ENCODE results near the gene C1QTNF5.

The C1QTNF5 gene

DNA sequence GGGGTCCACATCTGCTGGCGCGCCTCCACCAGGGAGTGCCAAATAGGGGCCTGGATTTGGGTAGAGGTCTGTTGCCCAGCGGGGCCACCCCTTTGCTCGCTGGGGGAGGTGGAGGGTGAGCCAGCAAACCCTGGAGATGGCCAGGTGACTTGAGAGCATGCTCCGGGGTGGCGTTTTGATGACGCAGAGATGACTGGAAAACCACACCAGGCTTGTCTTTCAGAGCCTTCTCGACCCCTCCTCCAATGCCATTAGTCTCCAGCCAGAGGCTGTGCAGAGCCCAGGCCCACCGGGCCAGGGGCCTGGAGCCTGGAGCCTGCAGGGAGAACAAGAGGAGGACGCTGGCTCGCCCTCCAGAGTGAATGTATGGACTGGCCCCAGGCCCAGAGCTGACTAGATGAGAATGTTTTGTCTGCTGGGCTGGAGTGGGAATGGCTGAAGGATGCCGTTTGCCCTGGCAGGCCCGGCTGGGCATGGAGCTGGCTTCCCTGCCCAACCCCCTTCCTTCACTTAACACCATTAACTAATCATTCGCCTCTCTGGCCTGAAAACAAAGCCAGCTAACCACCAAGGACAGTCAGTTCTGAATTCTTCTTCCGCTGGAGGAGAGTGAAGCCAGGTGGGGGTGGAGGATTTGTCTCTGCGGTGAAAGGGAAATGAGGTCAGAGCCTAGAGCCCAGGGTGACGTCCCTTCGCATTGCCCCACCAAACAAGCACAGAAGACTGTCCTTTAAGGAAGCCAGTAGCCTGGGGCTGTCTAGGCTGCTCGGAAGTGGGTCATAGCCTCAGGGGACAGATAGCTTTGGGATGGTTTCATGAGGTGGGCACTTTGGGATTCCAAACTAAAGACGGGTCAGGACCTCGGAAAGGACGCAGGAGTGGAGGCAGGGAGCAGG is 22.2 kb downstream of the C1QTNF5 start:
- peak; percentile 16 for DNase-seq (ENCODE audit: low read depth)

DNA sequence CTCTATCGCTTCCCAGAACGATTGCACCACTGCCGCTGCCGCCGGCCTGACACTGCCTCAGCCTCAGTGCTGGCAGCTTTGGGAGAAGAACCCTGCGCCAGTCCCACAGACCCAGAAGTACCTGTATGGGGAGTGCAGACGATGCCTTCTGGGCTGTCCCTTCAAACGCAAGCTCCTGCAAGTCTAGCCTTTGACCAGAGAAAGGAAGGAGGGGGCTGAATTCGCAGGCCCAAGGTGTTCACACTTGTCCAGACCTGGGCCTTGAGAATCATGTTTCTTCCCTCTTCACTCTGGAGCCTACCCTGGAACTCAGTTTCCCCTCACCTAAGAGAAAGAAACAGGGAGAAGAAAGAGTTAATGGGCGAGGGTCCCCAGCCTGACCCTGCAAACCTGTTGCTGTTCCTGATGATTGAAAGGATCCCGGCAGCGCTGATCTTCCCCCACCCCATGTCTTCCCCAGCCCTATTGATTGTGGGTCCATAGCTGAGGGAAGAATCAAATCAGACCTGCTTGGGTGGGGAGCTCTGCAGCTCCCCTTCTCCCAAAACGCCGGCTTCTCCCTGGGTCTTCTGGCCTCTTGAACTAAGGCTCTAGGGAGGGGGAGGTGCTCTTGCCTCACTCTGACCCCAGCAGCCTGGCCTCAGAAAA is 23.0 kb downstream of the C1QTNF5 start:
- no peak for DNase-seq (ENCODE audit: low read depth)

DNA sequence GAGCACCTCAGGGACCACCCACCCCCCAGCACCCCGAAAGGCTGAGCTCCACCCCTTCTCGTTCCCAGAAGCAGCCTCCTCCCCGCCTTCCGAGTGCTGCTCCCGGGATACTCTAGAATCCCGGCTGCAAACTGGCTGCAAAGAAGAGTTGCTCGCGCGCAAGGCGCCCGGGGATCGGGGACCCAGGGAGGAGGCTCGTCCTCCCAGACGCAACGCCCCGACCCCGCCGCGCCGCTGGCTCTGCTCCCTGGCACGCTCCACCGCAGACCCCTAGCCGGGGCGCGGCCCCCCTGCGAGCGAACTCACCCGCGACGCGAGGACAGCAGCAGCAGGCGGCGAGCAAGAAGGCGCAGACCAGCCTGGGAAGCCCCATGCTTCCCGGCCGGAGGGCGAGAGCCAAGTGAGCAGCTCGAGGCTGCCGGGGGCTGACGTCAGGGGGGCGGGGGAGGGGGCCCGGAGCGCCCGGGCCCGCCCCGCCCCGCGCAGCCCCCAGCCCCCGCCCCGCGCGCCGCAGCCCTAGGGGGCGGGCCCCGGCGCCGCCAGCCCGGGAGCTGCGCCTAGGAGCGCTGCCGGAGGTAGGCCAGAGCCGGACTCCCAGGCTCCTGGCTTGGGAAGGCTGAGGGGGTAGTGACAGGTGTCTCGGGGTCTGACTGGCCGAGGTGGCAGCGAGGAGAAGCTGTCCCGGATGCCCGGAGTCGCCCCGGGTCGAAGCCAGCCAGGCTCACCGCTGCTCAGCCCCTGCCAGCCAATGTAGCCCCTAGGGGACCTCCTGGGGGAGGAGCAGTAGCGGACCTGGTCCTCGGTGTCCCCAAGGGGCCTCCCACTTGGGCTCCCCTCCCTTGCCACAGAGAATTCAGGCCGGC is 23.7 kb downstream of the C1QTNF5 start, which contains the start of gene MCAM:
Gene MCAM, minus strand, starts transcription at position 402 of the 863 bp plus-strand sequence. Its CDS starts 29 bp downstream, at position 373.
- DNase-seq (ENCODE audit: low read depth): no peak

DNA sequence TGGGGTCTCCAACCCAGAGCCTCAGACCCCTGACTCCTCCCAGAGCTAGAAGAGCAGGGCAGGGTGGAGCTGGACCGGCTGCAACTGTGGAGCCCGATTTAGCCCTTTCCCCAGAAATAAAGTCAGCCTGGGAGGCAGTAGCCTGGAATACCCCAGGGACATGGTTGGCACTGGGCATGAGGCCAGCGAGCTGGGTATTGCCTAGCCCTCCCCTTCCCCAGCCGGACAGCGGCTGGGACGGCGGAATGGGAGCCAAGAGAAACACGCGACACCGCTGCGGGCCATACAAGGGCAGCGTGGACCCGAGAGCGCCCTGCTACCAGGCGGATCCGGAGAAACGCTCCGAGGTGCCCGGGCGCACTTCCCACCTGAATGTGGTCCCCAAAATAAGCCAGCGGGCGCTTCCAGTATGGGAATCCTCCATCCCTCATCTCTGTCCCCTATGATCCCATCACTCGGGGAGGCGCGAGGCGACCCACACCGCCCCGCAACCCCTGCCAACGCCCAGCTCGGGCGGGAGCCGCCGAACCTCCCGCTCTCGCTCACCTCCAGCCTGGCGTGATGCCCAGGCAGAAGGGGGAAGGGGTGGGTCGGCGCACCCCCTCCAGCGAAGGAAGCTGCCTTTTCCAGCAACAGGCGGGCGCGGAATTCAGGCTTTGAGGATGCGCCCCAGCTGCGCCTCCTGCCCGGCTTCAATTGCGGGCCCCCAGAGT is 24.5 kb downstream of the C1QTNF5 start:
- no peak for DNase-seq (ENCODE audit: low read depth)

DNA sequence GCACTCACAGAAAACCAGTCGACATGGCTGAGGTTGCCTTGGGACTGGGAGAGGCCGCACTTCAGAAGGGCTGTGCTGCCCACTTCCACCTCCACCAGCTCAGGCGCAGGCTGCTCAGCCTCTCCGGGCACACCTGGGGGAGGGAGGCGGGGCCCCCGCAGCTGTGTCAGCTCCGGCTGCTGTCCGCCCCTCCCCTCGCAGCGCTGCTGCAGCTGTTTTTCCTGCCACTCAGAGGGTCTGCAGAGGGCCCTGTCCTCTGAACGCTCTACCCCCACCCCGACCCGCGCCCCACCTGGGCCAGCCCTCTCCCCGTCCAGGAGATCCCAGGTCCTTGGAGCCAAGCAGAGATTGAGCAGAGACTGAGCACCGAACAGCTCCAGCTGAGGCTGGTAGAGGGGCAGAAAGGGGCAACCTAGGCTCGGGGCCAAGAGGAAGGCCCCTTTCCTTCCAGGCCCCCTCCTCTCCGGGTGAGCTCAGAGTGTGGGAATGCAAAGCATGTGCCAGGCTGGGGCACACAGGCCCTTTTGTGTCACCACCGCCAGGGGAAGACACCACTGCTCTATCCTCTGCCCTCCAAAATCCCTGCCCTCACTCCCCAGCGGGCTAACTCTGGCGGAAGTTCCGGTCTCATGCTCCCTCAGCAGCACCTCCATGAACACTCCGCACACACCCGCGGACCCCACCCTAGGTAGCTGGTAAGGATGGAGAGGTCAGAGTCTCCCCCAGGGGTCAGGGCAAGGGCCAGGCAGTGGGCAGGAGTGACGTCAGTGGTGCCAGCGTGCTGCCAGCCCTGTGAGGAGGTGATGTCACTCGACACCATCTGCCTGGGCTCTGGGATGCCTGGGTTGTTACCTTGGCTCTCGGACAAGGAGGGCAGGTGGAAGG is 25.3 kb downstream of the C1QTNF5 start:
- DNase-seq (ENCODE audit: low read depth): no peak

DNA sequence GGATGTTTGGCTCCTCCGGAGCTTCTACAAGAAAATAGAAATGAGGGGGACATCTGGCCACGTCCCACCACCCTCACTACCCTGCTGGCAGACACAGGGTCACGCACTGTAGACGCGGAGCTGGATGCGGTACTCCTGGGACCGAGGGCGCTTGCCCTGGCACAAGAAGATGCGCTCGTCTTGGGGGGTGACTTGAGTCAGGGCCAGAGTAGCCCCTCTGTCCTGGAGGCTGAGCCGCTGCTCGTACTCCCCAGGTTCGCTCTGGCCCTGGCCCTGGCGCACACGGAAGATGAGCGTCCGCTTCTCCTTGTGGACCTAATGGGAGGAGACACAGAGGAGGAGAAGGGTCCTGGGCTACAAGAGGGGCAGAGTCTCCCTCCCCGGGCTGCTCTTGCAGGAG is 26.0 kb downstream of the C1QTNF5 start:
- no peak for DNase-seq (ENCODE audit: low read depth)

DNA sequence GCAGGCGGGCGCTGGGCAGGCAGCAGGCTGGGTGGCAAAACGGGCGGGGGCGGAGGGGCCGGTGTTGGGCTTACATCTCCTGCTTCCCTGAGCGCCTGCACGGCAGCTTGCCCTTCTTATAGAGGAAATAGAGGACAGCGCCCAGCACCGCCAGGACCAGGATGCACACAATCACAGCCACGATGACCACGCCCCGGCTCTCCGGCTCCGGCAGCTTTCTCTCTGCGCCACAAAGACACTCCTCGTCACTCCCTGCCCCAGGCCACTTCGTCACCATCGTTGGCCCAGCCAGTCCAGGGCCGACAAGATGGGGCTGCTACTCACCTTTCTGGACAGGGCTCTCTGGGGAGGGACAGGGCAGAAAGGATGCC is 30.0 kb downstream of the C1QTNF5 start:
- DNase-seq (ENCODE audit: low read depth): no peak

DNA sequence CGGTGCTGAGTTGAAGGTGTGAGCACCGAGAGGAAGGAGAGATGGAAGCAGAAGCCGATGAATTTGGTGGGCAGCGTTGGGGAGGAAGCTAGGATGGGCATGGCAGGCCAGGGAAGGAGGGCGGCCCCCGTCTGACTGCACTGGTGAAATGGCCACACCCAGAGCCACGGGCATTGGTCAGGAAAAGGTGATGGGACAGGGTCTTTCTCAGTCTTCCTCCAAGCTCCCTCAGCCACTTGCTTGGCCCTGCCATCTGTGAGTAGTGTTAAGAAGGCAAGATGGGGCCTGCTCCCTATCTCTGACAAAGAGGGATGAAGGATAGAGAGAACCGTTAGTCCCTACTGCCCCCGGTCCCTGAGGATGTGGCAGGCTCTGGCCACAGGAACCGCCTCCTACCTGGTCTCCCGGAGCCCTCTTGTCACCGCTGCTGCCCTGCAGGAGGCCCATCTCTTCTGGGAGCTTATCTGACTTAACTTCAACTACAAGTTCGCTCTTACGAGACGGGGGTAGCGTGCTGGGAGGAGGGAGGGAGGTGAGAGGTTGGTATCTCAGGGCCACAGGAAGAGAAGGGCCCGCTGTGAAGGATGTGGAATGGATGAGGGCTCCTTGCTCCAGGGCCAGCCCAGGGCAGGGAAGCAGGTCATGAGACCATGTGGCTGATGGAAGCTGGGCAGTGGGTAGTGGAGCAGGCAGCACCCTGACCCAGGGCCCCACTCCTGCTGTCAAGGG is 30.6 kb downstream of the C1QTNF5 start:
- DNase-seq (ENCODE audit: low read depth): no peak

DNA sequence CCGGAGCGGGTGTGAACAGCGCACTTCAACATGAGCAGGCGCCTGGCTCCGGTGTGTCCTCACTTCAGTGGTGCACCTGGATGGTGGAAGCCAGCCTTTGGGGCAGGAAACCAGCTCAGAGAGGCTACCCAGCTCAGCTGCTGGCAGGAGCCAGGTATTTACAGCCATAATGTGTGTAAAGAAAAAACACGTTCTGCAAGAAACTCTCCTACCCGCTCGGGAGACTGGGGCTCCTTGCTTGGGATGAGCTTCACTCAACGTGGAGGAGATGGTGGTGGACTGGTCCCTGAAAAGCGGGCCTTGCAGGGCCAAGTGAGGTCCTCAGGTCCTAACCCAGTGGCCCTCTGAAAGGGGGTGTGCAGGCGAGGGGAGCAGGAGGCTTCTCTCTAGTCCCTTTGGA is 31.3 kb downstream of the C1QTNF5 start:
- DNase-seq (ENCODE audit: low read depth): no peak

DNA sequence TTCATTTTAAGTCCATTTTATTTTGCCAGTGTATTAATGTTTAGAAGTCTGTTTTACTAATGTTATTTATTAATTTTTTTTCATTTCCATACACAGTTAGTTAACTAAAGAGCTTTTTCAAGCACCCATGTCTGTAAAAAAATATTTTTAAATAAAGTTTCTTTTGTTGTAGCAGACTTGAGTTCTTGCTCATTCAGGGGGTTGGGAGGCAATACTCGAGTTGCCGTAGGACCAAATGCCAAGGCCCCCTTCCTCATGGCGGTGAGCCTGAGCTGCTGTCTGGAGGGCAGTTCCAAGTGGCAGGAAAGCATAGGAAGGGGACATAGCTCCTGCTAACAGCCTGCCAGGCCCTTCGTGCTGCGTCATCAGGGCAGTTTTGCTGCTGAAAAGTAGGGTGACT is 32.7 kb downstream of the C1QTNF5 start:
- no peak for DNase-seq (ENCODE audit: low read depth)

DNA sequence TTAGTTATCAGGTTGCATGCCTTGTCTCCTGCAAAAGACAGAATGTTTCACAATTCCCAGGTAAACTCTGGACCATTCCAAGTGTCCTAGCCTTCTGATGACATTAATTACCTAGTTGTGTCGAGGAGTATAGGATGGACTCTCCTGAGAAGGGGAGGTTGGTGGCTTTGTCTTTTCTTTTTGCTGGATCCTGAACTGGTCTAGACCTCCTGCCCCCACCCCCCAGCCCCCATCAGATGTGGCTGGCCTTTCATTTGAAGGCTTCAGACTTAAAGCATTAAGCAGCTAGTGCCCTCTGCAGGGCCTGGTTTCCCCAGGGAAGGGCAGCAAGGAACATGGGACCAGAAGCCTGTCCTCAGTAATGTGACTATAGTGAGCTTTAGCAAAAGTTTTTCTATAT is 33.5 kb downstream of the C1QTNF5 start:
- DNase-seq (ENCODE audit: low read depth): no peak

DNA sequence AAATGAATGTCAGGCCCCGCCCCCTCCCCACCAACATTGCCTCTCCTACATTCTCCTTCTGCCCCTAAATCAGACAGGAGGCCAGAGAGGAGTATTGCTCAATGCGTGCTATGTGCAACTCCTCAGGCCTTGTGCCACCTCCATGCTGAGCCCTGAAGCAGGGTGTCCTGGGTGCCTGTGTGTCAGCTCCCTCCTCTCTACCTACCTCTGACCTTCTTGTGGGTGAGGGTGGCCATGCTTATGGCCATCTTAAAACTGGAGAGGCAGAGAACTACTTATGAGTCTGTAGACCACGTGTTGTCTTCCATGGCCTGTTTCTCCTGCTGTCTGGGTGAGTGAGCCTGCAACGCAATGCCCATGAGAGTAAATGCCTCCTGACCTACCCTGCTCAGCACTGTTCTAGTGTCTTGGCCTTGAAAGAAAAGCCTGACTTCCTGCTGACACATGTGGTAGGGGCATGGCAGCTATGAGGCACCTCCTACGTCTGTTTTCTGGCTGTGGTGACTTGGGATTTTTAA is 34.3 kb downstream of the C1QTNF5 start:
- DNase-seq (ENCODE audit: low read depth): peak; percentile 72

DNA sequence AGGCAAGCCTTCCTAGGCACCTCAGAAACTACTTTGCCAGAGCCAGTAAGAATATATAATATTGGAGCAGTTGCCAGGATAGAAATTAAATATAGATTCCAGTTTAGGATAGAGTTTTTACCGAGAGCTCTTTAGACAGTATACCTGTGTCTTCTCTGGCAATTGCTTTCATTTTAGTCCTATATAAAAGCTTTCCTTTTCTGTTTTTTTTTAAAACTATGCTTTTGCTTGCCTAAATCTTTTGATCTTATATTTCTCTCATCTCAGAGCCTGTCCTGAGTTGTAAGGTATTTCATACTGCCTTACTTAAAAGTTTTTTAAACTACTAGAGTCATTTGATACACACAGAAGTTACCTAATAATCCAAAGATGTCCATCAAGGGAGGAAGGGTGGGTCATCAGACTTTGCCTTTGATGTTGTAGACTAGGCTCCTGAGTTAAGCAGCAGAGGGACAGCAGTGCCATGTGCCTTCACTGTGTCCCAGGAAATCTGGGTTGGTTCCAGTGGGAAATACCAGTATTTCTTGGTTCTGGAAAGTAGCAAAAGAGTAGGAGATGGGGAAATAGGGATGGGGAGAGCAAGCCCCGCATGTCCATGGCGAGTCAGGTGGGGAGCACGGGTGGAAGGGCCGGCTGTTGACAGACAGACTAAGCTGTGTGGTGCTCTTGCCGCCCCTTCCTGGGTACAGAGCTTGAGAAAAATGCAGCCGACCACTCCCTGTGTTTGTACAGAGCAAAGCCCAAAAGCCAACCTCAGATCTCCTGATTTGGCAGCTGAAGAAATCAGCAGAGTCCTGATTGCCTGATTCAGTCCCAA is 34.9 kb downstream of the C1QTNF5 start:
- DNase-seq (ENCODE audit: low read depth): no peak

DNA sequence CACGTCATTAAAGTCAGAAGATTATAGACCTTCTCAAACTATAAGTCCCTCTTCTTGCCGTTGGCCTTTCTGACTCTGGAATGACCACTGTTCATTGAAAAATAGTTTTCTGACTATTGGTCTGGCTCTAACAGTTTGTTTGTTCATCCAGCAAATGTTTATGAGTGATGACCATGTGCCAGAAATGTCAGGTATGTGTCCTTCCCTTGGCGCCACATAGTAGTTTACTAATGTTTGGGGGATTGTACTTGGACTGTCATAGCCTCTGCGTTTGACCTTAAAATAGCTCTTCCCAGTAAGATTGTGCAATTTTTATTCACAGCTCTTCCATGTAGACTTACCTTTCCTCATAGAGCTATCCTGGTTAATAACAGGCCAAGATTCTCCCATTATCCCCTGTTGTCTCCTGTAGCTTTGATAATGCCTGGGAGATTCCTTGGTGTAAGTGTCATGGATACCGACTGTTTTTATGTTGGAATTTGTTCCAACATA is 37.4 kb downstream of the C1QTNF5 start:
- DNase-seq (ENCODE audit: low read depth): no peak

DNA sequence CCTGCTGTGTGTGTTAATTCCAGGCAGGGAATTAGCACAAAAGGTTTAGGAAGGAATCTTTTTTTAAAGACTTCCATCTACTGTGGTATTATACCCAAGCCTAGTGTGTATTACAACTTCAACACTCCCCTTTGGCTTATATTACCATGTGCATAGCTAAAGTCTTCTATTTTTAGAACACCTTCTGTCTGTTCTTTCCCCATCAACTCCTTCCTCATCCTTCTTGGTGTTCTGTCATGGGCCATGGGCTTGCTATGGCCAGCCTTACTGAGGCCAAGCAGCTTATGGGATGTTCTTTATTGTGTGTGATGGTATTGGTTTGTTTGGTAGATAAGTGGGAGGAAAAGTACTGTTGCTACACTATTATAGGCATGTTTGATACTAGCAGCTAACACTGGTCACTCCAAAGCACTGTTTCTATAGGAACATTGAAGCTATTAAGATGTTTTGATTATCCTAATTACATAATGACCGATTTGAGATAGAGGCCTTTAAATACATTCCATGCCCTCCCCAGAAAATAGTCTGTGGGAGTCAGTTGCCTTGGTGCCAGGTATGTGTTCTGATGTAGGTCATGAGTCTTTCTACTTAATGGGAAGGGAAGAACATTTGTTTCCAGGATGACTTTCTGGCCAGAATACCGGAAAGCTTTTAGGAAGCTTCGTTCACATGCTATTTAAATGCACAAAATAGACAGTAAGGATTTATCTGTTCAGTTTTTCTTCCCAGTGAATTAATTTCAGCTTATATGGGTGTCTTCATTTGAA is 40.3 kb downstream of the C1QTNF5 start:
- no peak for DNase-seq (ENCODE audit: low read depth)

DNA sequence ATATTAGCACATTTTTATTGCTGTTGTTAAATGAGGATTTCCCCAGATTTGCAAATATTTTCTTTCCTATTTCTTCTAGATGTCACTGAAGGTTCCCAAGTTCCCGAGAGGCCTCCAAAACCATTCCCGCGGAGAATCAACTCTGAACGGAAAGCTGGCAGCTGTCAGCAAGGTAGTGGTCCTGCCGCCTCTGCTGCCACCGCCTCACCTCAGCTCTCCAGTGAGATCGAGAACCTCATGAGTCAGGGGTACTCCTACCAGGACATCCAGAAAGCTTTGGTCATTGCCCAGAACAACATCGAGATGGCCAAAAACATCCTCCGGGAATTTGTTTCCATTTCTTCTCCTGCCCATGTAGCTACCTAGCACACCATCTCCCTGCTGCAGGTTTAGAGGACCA is 41.3 kb downstream of the C1QTNF5 start:
- DNase-seq (ENCODE audit: low read depth): no peak

DNA sequence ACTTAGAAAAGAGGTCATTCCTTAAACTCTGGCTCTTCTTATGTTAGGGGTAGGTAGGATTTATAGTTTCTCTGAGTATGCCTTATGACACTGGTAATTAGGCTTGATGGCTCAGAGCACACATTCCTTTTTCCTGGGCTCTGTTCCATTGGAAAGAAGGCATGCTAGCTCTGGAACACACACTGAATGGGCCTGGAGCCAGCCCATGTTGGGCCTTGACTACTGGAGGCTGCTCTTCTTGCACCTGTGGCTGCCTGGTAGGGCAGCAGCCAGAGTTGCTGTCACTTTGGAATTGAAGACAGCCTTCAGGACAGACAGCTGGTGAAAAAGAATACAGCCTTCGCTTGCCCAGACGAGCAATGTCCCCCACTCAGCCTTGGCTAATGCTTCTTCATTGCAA is 42.0 kb downstream of the C1QTNF5 start:
- DNase-seq (ENCODE audit: low read depth): no peak

DNA sequence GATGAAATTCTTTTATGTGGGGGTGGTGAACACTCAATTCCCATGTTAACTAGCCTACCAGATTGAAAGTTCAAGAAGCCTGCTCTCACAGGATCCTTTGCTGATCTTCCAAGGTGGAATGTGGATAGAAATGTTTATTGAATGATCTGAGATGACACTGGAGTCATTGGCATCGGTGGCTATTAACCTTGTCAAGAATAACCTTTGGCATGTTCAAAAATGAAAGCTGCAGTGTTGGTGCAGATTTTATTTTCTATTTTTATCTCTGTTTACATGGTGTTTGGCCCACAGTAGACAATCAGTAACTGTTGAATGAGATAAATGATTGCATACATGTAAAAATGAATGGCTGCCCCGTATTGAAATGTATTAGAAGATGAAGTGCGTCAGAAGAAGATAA is 42.7 kb downstream of the C1QTNF5 start:
- DNase-seq (ENCODE audit: low read depth): no peak

All from fibroblast of gingiva (primary cell).